ENCODE results near the gene FAS.
A peak's percentile ranks its signal among the peaks of the same experiment; 100 is the strongest.

FAS gene

GRCh38 chr10:88996927-88997326, 6.3 kb downstream of the FAS start:
- no peak overlapping the region for H3K9ac ChIP-seq (ENCODE audit: low read depth, low read length, poor library complexity, severe bottlenecking)
- H4K20me1 ChIP-seq (ENCODE audit: insufficient read depth, low read length, poor library complexity, severe bottlenecking) = no peaks in the 10 kb centered on the region
- no peaks in the 10 kb centered on the region for H3K9me2 ChIP-seq (replicated peaks; ENCODE audit: low read depth, low read length)
- H3K4me2 ChIP-seq (ENCODE audit: low read depth, low read length, poor library complexity, severe bottlenecking) = peak overlapping the region; percentile 14
- no peak overlapping the region for H2AFZ ChIP-seq (ENCODE audit: low read length)
- no peaks in the 10 kb centered on the region for H3F3A ChIP-seq (ENCODE audit: low read depth)
- no peaks in the 10 kb centered on the region for H3K9me3 ChIP-seq (ENCODE audit: insufficient read depth, low read depth, low read length)
- H3K4me1 ChIP-seq (ENCODE audit: insufficient read depth, low read length, poor library complexity, severe bottlenecking) = peaks cover 71% of the 10 kb centered on the region
- TF ChIP-seq, protein P1, sequence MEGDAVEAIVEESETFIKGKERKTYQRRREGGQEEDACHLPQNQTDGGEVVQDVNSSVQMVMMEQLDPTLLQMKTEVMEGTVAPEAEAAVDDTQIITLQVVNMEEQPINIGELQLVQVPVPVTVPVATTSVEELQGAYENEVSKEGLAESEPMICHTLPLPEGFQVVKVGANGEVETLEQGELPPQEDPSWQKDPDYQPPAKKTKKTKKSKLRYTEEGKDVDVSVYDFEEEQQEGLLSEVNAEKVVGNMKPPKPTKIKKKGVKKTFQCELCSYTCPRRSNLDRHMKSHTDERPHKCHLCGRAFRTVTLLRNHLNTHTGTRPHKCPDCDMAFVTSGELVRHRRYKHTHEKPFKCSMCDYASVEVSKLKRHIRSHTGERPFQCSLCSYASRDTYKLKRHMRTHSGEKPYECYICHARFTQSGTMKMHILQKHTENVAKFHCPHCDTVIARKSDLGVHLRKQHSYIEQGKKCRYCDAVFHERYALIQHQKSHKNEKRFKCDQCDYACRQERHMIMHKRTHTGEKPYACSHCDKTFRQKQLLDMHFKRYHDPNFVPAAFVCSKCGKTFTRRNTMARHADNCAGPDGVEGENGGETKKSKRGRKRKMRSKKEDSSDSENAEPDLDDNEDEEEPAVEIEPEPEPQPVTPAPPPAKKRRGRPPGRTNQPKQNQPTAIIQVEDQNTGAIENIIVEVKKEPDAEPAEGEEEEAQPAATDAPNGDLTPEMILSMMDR (conservative IDR thresholded peaks at IDR 0.05; ENCODE audit: low read length) = no peak
- no peak for TF ChIP-seq EZH2phosphoT487 (IDR thresholded peaks at IDR 0.05; ENCODE audit: borderline replicate concordance)
- H3K4me3 ChIP-seq (ENCODE audit: low read length, poor library complexity, severe bottlenecking) = no peak overlapping the region
- H3K36me3 ChIP-seq (ENCODE audit: insufficient read depth, low read length) = no peaks in the 10 kb centered on the region
- H3K27me3 ChIP-seq (ENCODE audit: insufficient read depth, low read length, poor library complexity, severe bottlenecking) = no peaks in the 10 kb centered on the region
- peaks cover 31% of the 10 kb centered on the region for H3K79me2 ChIP-seq (ENCODE audit: insufficient read depth, low read length)

DNA sequence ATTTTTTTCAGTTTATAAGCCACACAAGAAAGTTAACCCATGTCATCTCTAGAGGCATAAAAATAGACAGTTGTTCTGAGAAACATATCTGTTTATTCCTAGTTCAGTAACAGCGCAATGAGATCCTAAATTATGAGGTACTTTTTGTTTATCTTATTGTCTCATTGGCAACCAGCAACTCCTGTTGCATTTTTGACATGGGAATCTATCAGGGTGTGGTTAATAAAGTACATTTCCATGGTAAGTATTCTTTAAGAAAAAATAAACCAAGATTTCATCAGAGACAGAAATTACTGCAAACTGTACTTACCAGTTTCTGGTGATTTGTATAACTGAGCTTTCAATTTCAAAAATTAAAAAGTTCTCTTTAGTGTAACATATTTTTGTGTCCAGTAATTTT, 9.0 kb downstream of the FAS start:
- H3K4me1 ChIP-seq (ENCODE audit: insufficient read depth, low read length, poor library complexity, severe bottlenecking) = peaks cover 55% of the 10 kb centered on the region
- H3K9ac ChIP-seq (ENCODE audit: low read depth, low read length, poor library complexity, severe bottlenecking) = no peak overlapping the region
- H2AFZ ChIP-seq (ENCODE audit: low read length) = no peak overlapping the region
- peaks cover 9% of the 10 kb centered on the region; the same call in 1 of the 2 replicates for H3K79me2 ChIP-seq (ENCODE audit: insufficient read depth, low read length)
- H3K9me2 ChIP-seq (replicated peaks; ENCODE audit: low read depth, low read length) = no peaks in the 10 kb centered on the region
- no peaks in the 10 kb centered on the region for H3F3A ChIP-seq (ENCODE audit: low read depth)
- no peaks in the 10 kb centered on the region for H3K9me3 ChIP-seq (ENCODE audit: insufficient read depth, low read depth, low read length)
- H3K4me3 ChIP-seq (ENCODE audit: low read length, poor library complexity, severe bottlenecking) = no peak overlapping the region
- no peaks in the 10 kb centered on the region for H4K20me1 ChIP-seq (ENCODE audit: insufficient read depth, low read length, poor library complexity, severe bottlenecking)
- H3K4me2 ChIP-seq (ENCODE audit: low read depth, low read length, poor library complexity, severe bottlenecking) = no peak overlapping the region
- H3K36me3 ChIP-seq (ENCODE audit: insufficient read depth, low read length) = no peaks in the 10 kb centered on the region; the same call in 1 of the 2 replicates
- H3K27me3 ChIP-seq (ENCODE audit: insufficient read depth, low read length, poor library complexity, severe bottlenecking) = no peaks in the 10 kb centered on the region
- TF ChIP-seq, protein P1 (conservative IDR thresholded peaks at IDR 0.05; ENCODE audit: low read length) = no peak
- no peak for TF ChIP-seq EZH2phosphoT487 (IDR thresholded peaks at IDR 0.05; ENCODE audit: borderline replicate concordance)

GRCh38 chr10:89001024-89001728, 10.6 kb downstream of the FAS start:
- Histone ChIP-seq H3K4me2 (ENCODE audit: low read depth, low read length, poor library complexity, severe bottlenecking) (no peak overlapping the region), H4K20me1 (ENCODE audit: insufficient read depth, low read length, poor library complexity, severe bottlenecking) (no peaks in the 10 kb centered on the region), H3F3A (ENCODE audit: low read depth) (no peaks in the 10 kb centered on the region), H3K27me3 (ENCODE audit: insufficient read depth, low read length, poor library complexity, severe bottlenecking) (no peaks in the 10 kb centered on the region), H3K9me2 (replicated peaks; ENCODE audit: low read depth, low read length) (no peaks in the 10 kb centered on the region), H3K9ac (ENCODE audit: low read depth, low read length, poor library complexity, severe bottlenecking) (no peak overlapping the region), H3K9me3 (ENCODE audit: insufficient read depth, low read depth, low read length) (no peaks in the 10 kb centered on the region), H3K4me1 (ENCODE audit: insufficient read depth, low read length, poor library complexity, severe bottlenecking) (peaks cover 41% of the 10 kb centered on the region), H3K36me3 (ENCODE audit: insufficient read depth, low read length) (no peaks in the 10 kb centered on the region; the same call in 1 of the 2 replicates), H2AFZ (ENCODE audit: low read length) (no peak overlapping the region), H3K79me2 (ENCODE audit: insufficient read depth, low read length) (0 out of 2 replicates have a peak, but pooled peaks cover under 1% of the 10 kb centered on the region), H3K4me3 (ENCODE audit: low read length, poor library complexity, severe bottlenecking) (no peak overlapping the region)
- TF ChIP-seq EZH2phosphoT487 (IDR thresholded peaks at IDR 0.05; ENCODE audit: borderline replicate concordance) = no peak
- TF ChIP-seq, protein P1 (conservative IDR thresholded peaks at IDR 0.05; ENCODE audit: low read length) = no peak

Data from Loucy (cell line).